Stomach (tissue), 9 donors: ENCODE measurements around the gene KRT72. TPM values are rescaled to one million over a fixed set of nuclear protein-coding genes. Genes with fewer than 3 reads are reported as not detected.

Experiments used
- DNase-seq, 2 donors: peaks; one replicate each; pipeline versions ENCODE4 v3.0.0 to v3.0.0-alpha.2; 2013 to 2019
- H3K27ac ChIP-seq, 5 donors: fragments of 200-600 bp in 4 of 5; sonication (generic) in 4 of 5; one replicate each; pipeline ENCODE4 v1.5.1; 2013 to 2019; ENCODE audit warnings: mild to moderate bottlenecking in 1 of 5, moderate library complexity in 1 of 5
- H3K27me3 ChIP-seq, 3 donors: fragments of 200-600 bp; sonication (generic); one replicate each; pipeline ENCODE4 v1.5.1; 2017 to 2019; ENCODE audit warnings: mixed run types in 1 of 3
- H3K36me3 ChIP-seq, 4 donors: fragments of 200-600 bp; sonication (generic); 1 replicate in 3 of 4; 2 replicates in 1 of 4; pipeline ENCODE4 v1.5.1; 2016 to 2019
- H3K4me1 ChIP-seq, 4 donors: fragments of 200-600 bp; sonication (generic); one replicate each; pipeline ENCODE4 v1.5.1; 2016 to 2019
- H3K4me3 ChIP-seq, 4 donors: fragments of 200-600 bp; sonication (generic) in 3 of 4; one replicate each; pipeline ENCODE4 v1.5.1; 2016 to 2019; ENCODE audit warnings: mild to moderate bottlenecking in 1 of 4
- H3K9me3 ChIP-seq, 4 donors: fragments of 200-600 bp; sonication (generic); one replicate each; pipeline ENCODE4 v1.5.1; 2016 to 2019
- EP300 ChIP-seq: sonication (generic); formaldehyde crosslinking; IDR thresholded peaks from one replicate; pipeline ENCODE4 v1.6.1; 2017; ENCODE audit warnings: antibody characterized with exemption
- POLR2A ChIP-seq, 4 donors: fragments of 450-650 bp; IDR thresholded peaks; one replicate each; pipeline ENCODE4 v1.6.1; 2016; ENCODE audit warnings: antibody characterized with exemption in 4 of 4, control low read depth in 2 of 4, mild to moderate bottlenecking in 1 of 4, moderate library complexity in 1 of 4
- POLR2AphosphoS5 ChIP-seq, 3 donors: sonication (generic); formaldehyde crosslinking; IDR thresholded peaks; one replicate each; pipeline ENCODE4 v1.6.1; 2016; ENCODE audit warnings: antibody characterized with exemption in 3 of 3
- WGBS, 5 donors: extraction: QIAGEN DNeasy Blood & Tissue Kit in 3 of 5; methylation state at CpG; one replicate each; pipeline versions ENCODE4 v1.1.5 to v1.1.7; 2013 to 2018; 5-methylcytosine and 5-hydroxymethylcytosine counted together
- intact Hi-C: fragments of 100-400 bp; cut with DNase I; formaldehyde crosslinking; loops from one replicate; pipeline ENCODE4 v1.15.1; 2023; ENCODE audit warnings: low total_unique reads
- polyA plus RNA-seq, 3 donors: library from polyadenylated mRNA; stranded (reverse); fragments of 200-250 nt; gene quantifications; one replicate each; pipeline ENCODE4 v1.2.3, GENCODE V29; 2013
- total RNA-seq, 5 donors: library from RNA; depleted of rRNA; stranded (reverse); fragments of >200 nt; gene quantifications; one replicate each; pipeline versions ENCODE4 v1.1.0 to v1.2.3, GENCODE V29; 2014 to 2016
- TF ChIP-seq, protein P1 (sequence below), 7 experiments: fragments of 450-650 bp in 4 of 7; fragments of 200-600 bp in 3 of 7; sonication (generic) in 3 of 7; IDR thresholded peaks; one replicate each; pipeline ENCODE4 v1.5.1; 2016 to 2019; ENCODE audit warnings: antibody characterized with exemption in 7 of 7, control low read depth in 2 of 7, mild to moderate bottlenecking in 1 of 7
- donor health status: healthy with polysubstance abuse.
- donor health status: Bipolar disorder and iron deficiency.
- donor health status: healthy.

The KRT72 gene
- total and polyA plus RNA-seq, 8 donors, result not detected

DNA sequence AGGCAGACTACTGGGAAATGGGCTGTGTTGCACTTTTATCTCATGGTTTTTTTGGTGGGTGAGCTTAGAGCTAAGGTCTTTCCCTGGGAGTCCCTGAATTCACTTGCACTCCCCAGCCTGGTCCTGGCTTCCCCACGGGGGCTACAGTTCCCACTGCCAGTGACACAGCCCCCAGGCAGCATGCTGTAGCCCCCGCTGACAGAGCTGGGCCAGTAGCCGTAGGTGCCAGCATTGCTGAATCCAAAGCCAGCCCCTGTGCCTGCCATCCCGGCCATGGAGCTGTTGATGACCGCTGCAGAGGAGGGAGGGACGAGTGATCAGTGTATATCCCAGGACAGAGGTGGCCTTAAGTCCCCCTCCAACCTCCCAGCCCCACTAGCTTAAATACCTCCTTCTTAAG, 6.9 kb upstream of the KRT72 start:
- no peaks in the 10 kb centered on the region for H3K9me3 ChIP-seq
- DNase-seq, result no peak
- no peaks in the 10 kb centered on the region for H3K4me1 ChIP-seq
- intact Hi-C loops, result no loop called here
- TF ChIP-seq, protein P1, sequence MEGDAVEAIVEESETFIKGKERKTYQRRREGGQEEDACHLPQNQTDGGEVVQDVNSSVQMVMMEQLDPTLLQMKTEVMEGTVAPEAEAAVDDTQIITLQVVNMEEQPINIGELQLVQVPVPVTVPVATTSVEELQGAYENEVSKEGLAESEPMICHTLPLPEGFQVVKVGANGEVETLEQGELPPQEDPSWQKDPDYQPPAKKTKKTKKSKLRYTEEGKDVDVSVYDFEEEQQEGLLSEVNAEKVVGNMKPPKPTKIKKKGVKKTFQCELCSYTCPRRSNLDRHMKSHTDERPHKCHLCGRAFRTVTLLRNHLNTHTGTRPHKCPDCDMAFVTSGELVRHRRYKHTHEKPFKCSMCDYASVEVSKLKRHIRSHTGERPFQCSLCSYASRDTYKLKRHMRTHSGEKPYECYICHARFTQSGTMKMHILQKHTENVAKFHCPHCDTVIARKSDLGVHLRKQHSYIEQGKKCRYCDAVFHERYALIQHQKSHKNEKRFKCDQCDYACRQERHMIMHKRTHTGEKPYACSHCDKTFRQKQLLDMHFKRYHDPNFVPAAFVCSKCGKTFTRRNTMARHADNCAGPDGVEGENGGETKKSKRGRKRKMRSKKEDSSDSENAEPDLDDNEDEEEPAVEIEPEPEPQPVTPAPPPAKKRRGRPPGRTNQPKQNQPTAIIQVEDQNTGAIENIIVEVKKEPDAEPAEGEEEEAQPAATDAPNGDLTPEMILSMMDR (IDR thresholded peaks at IDR 0.05), result no peak
- TF ChIP-seq EP300 (no peak), POLR2A (IDR thresholded peaks at IDR 0.05) (no peak), POLR2AphosphoS5 (IDR thresholded peaks at IDR 0.05) (no peak)
- H3K36me3 ChIP-seq, result no peaks in the 10 kb centered on the region
- H3K4me3 ChIP-seq, result no peak overlapping the region
- no peak overlapping the region for H3K27ac ChIP-seq
- WGBS, 5 donors, result 56 to 80% (median 68%) methylated on average over 4 to 6 of the region's 6 CpGs
- H3K27me3 ChIP-seq, result peaks cover 0 to 48% (median 9%) of the 10 kb centered on the region in 3 donors

DNA sequence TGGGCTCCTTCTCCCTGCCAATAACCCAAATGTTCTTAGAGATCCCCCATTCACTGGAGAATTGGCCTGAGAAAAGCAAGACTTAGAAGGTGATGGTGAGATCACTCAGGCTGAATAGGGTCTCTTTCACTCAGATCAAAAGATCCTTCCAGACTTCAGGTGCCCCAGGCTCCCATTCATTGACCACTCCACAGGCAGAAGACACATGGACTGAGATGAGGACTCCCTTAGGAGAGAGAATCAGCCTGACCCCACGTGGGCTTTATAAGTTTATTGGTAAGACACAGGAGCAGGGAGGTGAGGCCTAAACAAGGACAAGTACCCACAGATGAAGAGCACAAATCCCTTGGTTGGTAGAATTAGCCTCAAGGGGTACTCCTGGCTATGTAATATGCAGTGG, 6.1 kb upstream of the KRT72 start:
- H3K27ac ChIP-seq, result no peak overlapping the region
- peaks cover 0 to 57% (median 16%) of the 10 kb centered on the region in 3 donors for H3K27me3 ChIP-seq
- DNase-seq, result no peak
- 46 to 63% (median 53%) methylated on average over 1 of the region's 1 CpG for WGBS, 5 donors
- no peaks in the 10 kb centered on the region for H3K36me3 ChIP-seq
- H3K9me3 ChIP-seq, result no peaks in the 10 kb centered on the region
- intact Hi-C loops, result no loop called here
- no peak overlapping the region for H3K4me3 ChIP-seq
- TF ChIP-seq POLR2A (IDR thresholded peaks at IDR 0.05), result no peak
- TF ChIP-seq EP300, result no peak
- no peak for TF ChIP-seq POLR2AphosphoS5 (IDR thresholded peaks at IDR 0.05)
- TF ChIP-seq, protein P1 (IDR thresholded peaks at IDR 0.05), result no peak
- H3K4me1 ChIP-seq, result no peaks in the 10 kb centered on the region

DNA sequence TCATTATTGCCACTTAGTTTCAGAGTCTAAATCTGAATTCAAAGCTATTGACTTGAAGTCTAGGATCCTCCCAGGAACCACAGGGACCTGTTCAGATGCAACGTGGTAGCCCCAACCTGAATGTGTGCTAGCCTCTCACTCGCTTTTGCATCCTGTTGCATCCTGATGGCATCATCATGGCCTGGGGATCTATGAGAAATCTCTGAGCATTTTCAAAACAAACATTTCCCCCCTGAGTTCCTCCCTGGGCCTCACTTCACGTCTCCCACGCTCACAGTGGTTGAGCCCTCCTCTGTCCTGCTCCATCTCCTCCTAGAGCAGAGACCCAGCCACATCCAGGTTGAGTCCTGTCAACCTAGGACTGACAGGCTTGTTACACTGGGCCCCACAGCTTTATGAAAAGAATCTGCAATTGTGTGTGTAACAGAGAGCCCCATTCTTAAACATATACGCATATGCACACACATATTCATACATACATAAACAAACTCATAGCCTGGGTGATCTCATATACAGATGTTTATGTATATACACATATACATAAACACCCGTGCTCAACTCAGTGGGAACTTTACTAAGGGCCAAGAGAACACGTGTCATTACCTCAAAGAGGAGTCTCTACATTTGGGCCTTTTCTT, 5.4 kb upstream of the KRT72 start:
- intact Hi-C loops, result no loop called here
- no peak for DNase-seq
- no peak for TF ChIP-seq EP300
- WGBS, 5 donors, result 75 to 80% (median 79%) methylated on average over 7 of the region's 7 CpGs
- Histone ChIP-seq H3K4me1 (no peaks in the 10 kb centered on the region), H3K36me3 (no peaks in the 10 kb centered on the region), H3K4me3 (no peak overlapping the region), H3K27ac (no peak overlapping the region), H3K9me3 (no peaks in the 10 kb centered on the region), H3K27me3 (peaks cover 0 to 59% (median 17%) of the 10 kb centered on the region in 3 donors)

DNA sequence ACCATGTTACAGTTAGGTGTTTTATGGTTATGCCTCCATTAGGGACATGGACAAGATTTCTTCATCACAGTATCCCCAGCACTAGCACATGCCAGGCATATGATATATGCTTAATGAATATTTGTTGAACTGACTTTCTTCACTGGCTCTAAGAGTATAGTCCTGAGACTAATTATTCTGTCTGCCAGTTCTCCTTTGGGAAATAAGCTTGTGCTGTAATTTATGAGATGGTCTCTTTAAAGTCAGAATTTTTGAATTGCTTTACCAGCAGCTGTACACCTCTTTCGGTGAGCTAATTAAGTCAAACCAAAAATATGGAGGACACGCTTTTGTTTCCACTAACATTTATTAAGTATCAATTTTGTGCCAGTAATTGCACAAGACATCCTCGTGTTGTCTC, 4.8 kb upstream of the KRT72 start:
- Histone ChIP-seq H3K4me1 (peaks cover 0 to 4% (median 0%) of the 10 kb centered on the region in 4 donors), H3K4me3 (no peak overlapping the region), H3K27ac (no peak overlapping the region), H3K36me3 (no peaks in the 10 kb centered on the region), H3K27me3 (peaks cover 0 to 59% (median 22%) of the 10 kb centered on the region in 3 donors), H3K9me3 (no peaks in the 10 kb centered on the region)
- WGBS, 5 donors, result 62 to 86% (median 84%) methylated on average over 3 of the region's 3 CpGs
- DNase-seq, result no peak
- TF ChIP-seq, protein P1 (IDR thresholded peaks at IDR 0.05), result no peak
- no peak for TF ChIP-seq EP300
- no peak for TF ChIP-seq POLR2AphosphoS5 (IDR thresholded peaks at IDR 0.05)
- TF ChIP-seq POLR2A (IDR thresholded peaks at IDR 0.05), result no peak
- intact Hi-C loops, result no loop called here

DNA sequence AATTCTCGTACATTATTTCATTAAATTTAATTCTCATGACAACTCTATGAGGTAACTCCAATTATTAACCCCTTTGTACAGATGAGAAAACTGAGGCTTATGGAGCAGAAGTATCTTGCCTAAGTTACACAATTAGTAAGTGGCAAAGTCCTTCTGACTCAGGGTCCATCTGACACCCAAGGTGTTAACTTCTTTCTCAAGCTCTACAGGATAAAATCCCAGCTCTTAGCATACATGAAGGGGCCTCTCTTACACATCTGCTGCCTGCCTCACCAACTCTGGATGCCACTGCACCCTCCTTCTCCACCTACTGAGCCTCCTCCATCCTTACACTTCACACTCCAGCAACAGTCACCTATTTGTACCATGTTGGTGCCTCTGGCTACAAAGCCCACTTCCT, 4.3 kb upstream of the KRT72 start:
- TF ChIP-seq, protein P1 (IDR thresholded peaks at IDR 0.05), result no peak
- TF ChIP-seq POLR2AphosphoS5 (IDR thresholded peaks at IDR 0.05) (no peak), EP300 (no peak), POLR2A (IDR thresholded peaks at IDR 0.05) (no peak)
- 84 to 92% (median 88%) methylated on average over 1 of the region's 1 CpG for WGBS, 5 donors
- Histone ChIP-seq H3K36me3 (no peaks in the 10 kb centered on the region), H3K9me3 (no peaks in the 10 kb centered on the region), H3K4me3 (no peak overlapping the region), H3K27ac (no peak overlapping the region), H3K4me1 (peaks cover 0 to 5% (median 0%) of the 10 kb centered on the region in 4 donors), H3K27me3 (peaks cover 0 to 59% (median 23%) of the 10 kb centered on the region in 3 donors)
- no peak for DNase-seq
- intact Hi-C loops, result no loop called here
